ENCODE measurements around the gene C8G. TPM values are rescaled to one million over a fixed set of nuclear protein-coding genes. Genes with fewer than 3 reads are reported as not detected.

C8G gene
- total and polyA plus RNA-seq, 9 of the 15 experiments (the other 6 are each of a cell fraction or from before 2014, with no cell fraction given) = 0.35 to 5.9 (median 2.7) TPM; not detected in 2

DNA sequence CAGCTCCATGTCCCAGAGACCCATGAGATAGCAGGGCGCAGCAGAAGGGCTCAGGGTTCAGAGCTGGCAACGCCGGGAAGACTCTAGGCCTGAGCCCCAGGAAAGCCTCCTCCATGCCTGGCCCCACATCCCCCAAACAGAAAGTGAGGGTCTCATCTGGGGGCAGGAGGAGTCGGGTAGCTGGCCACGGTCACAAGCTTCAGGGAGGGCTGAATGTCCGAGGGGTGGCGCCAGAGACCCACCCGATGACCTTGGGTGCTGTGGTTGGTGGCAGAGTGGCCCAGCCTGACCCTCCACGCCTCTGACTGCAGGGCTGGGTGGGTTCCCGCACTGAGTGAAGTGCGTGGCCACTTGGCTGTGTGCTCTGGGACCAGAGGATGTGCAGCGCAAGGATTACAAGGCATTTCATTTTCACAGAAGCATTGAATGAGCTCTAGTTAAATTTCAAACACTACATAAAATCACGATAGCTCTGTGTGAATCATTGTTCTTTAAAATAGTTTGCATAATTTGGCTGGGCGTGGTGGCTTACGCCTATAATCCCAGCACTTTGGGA lies 3.0 kb downstream of the C8G start (continued):
- TF ChIP-seq STAG1 (CRISPR knock-in tag; IDR thresholded peaks at IDR 0.05; ENCODE audit: borderline replicate concordance) (peak; percentile 75; the same call in 1 of the 2 replicates), RFX1 (IDR thresholded peaks at IDR 0.05) (no peak), ARID2 (IDR thresholded peaks at IDR 0.05) (peak; percentile 52; the same call in 1 of the 2 replicates), MYNN (IDR thresholded peaks at IDR 0.05) (peak; percentile 81; the same call in 1 of the 2 replicates), MYNN (CRISPR knock-in tag; IDR thresholded peaks at IDR 0.05) (no peak), ZNF347 (CRISPR knock-in tag; IDR thresholded peaks at IDR 0.05; ENCODE audit: low read depth) (no peak), REST (IDR thresholded peaks at IDR 0.05; ENCODE audit: borderline replicate concordance) (peak; percentile 84), REST (CRISPR knock-in tag; IDR thresholded peaks at IDR 0.05; ENCODE audit: low read depth) (0 out of 2 replicates have a peak, but pooled peaks have one; percentile 23), FOXP1 (CRISPR knock-in tag; IDR thresholded peaks at IDR 0.05) (0 out of 2 replicates have a peak, but pooled peaks have one; percentile 44), CC2D1A (IDR thresholded peaks at IDR 0.05) (peak; percentile 61; the same call in 1 of the 2 replicates), ESRRA (IDR thresholded peaks at IDR 0.05; ENCODE audit: borderline replicate concordance, low read depth) (peak; percentile 90), RBFOX2 (IDR thresholded peaks at IDR 0.05; ENCODE audit: low read depth, low read length) (no peak), FOXA3 (CRISPR knock-in tag; conservative IDR thresholded peaks at IDR 0.05 in 1 of 2, IDR thresholded peaks at IDR 0.05 in 1 of 2) (0 out of 4 replicates have a peak, but pooled peaks of 1 of the 2 experiments have one; percentile 40), KDM1A (IDR thresholded peaks at IDR 0.05) (peak; percentile 66 to 80; a peak in 3 of 4 replicates), ZNF311 (CRISPR knock-in tag; IDR thresholded peaks at IDR 0.05) (no peak), ATF1 (CRISPR knock-in tag; IDR thresholded peaks at IDR 0.05) (no peak), ATF1 (tag; IDR thresholded peaks at IDR 0.05) (0 out of 2 replicates have a peak, but pooled peaks have one; percentile 33), RB1 (IDR thresholded peaks at IDR 0.05; ENCODE audit: low read depth) (peak; percentile 52; the same call in 1 of the 2 replicates), HDGF (IDR thresholded peaks at IDR 0.05) (no peak), KLF1 (tag; IDR thresholded peaks at IDR 0.05) (peak; percentile 46; the same call in 1 of the 2 replicates), ZBTB7A (IDR thresholded peaks at IDR 0.05; ENCODE audit: borderline replicate concordance, control insufficient read depth, low read depth, low read length) (peak; percentile 82)
- TF ChIP-seq, protein P1, sequence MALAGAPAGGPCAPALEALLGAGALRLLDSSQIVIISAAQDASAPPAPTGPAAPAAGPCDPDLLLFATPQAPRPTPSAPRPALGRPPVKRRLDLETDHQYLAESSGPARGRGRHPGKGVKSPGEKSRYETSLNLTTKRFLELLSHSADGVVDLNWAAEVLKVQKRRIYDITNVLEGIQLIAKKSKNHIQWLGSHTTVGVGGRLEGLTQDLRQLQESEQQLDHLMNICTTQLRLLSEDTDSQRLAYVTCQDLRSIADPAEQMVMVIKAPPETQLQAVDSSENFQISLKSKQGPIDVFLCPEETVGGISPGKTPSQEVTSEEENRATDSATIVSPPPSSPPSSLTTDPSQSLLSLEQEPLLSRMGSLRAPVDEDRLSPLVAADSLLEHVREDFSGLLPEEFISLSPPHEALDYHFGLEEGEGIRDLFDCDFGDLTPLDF (CRISPR knock-in tag; IDR thresholded peaks at IDR 0.05) = peak; percentile 55; the same call in 1 of the 2 replicates
